Measurements from ENCODE around the gene AGPS. TPM values are rescaled to one million over a fixed set of nuclear protein-coding genes. Genes with fewer than 3 reads are reported as not detected.

The AGPS gene
- total RNA-seq, 1 experiment from 2014 or later: 46.7 TPM

- intact Hi-C loops (cut with micrococcal nuclease; ENCODE audit: unreplicated experiment): no loop called here
- H3K4me1 ChIP-seq (ENCODE audit: insufficient read depth, low read length, poor library complexity, severe bottlenecking): no peaks in the 10 kb centered on the region
- ChIA-PET POLR2A (ENCODE audit: low non-redundant PET) (no interaction called here), CTCF (no interaction called here)
- no peaks in the 10 kb centered on the region for H3K36me3 ChIP-seq (ENCODE audit: insufficient read depth, low read length, poor library complexity, severe bottlenecking)
- H3K27me3 ChIP-seq (replicated peaks; ENCODE audit: insufficient read depth, low read depth, low read length, poor library complexity): no peaks in the 10 kb centered on the region
- no peak overlapping the region for H3K27ac ChIP-seq (ENCODE audit: low read depth, low read length, poor library complexity, severe bottlenecking)
- no peaks in the 10 kb centered on the region for H3K9me3 ChIP-seq (ENCODE audit: low read depth, low read length, poor library complexity, severe bottlenecking)
- H3K4me3 ChIP-seq (ENCODE audit: low read depth, low read length, poor library complexity, severe bottlenecking): no peak overlapping the region
- DNase-seq (ENCODE audit: low spot score): no peak
- BruUV-seq (replicated peaks): no TSS peak
- TF ChIP-seq CTCF (conservative IDR thresholded peaks at IDR 0.05; ENCODE audit: low read depth, low read length) (no peak), EZH2 (IDR thresholded peaks at IDR 0.05; ENCODE audit: borderline replicate concordance, low read depth, low read length, poor library complexity, severe bottlenecking) (no peak)
These were observed 187.0 kb downstream of the AGPS start for GRCh38 chr2:177579486-177580036.

DNA sequence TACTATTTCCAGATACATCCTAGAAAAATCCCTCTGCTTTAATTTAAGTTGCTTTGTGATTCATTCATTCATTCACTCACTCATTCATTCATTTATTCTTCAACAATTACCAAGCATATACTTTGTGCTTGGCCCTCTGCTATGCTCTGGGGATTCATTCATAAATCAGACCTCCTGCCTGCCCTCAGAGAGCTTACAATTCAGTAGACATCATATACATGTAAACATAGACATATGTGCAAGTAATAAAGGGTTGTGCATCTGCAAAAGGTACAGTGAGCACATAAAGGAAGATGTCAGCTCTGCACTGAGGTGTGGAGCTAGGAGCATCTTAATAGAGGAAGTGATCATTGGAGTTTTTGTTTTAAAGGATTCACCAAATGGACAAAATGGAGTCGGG is 189.4 kb downstream of the AGPS start:
- TF ChIP-seq EZH2 (IDR thresholded peaks at IDR 0.05; ENCODE audit: borderline replicate concordance, low read depth, low read length, poor library complexity, severe bottlenecking) (no peak), CTCF (conservative IDR thresholded peaks at IDR 0.05; ENCODE audit: low read depth, low read length) (no peak)
- intact Hi-C loops (cut with micrococcal nuclease; ENCODE audit: unreplicated experiment): no loop called here
- POLR2A ChIA-PET (ENCODE audit: low non-redundant PET): no interaction called here
- H3K27me3 ChIP-seq (replicated peaks; ENCODE audit: insufficient read depth, low read depth, low read length, poor library complexity): no peaks in the 10 kb centered on the region
- no peaks in the 10 kb centered on the region for H3K36me3 ChIP-seq (ENCODE audit: insufficient read depth, low read length, poor library complexity, severe bottlenecking)
- no peak overlapping the region for H3K4me3 ChIP-seq (ENCODE audit: low read depth, low read length, poor library complexity, severe bottlenecking)
- H3K27ac ChIP-seq (ENCODE audit: low read depth, low read length, poor library complexity, severe bottlenecking): no peak overlapping the region
- H3K4me1 ChIP-seq (ENCODE audit: insufficient read depth, low read length, poor library complexity, severe bottlenecking): no peaks in the 10 kb centered on the region
- BruUV-seq (replicated peaks): no TSS peak
- CTCF ChIA-PET: no interaction called here
- H3K9me3 ChIP-seq (ENCODE audit: low read depth, low read length, poor library complexity, severe bottlenecking): no peaks in the 10 kb centered on the region
- DNase-seq (ENCODE audit: low spot score): no peak

DNA sequence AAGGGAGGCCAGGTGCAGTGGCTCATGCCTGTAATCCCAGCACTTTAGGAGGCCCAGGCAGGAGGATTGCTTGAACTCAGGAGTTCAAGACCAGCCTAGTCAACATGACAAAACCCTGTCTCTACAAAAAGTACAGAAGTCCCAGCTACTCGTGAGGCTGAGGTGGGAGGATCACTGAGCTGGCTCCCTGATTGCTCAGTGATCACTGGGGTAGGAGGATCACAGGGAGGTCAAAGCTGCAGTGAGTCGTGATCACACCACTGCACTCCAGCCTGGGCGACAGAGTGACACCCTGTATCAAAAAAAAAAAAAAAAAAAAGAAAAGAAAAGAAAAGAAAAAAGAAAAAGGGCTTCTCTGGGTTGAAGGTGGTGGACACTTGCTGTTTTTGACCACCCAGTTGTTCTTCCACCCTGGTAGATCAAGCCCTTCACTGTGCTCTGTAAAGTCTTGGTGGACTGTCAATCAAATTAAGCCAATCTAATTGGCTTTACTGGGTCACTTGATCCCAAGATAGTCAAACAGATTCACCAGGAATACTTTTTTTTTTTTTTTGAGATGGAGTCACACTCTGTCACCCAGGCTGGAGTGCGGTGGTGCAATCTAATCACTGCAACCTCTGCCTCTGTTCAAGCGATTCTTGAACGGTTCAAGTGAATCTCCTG is 191.6 kb downstream of the AGPS start:
- Histone ChIP-seq H3K4me3 (ENCODE audit: low read depth, low read length, poor library complexity, severe bottlenecking) (no peak overlapping the region), H3K36me3 (ENCODE audit: insufficient read depth, low read length, poor library complexity, severe bottlenecking) (no peaks in the 10 kb centered on the region), H3K27ac (ENCODE audit: low read depth, low read length, poor library complexity, severe bottlenecking) (no peak overlapping the region), H3K27me3 (replicated peaks; ENCODE audit: insufficient read depth, low read depth, low read length, poor library complexity) (no peaks in the 10 kb centered on the region), H3K9me3 (ENCODE audit: low read depth, low read length, poor library complexity, severe bottlenecking) (no peaks in the 10 kb centered on the region), H3K4me1 (ENCODE audit: insufficient read depth, low read length, poor library complexity, severe bottlenecking) (no peaks in the 10 kb centered on the region)
- intact Hi-C loops (cut with micrococcal nuclease; ENCODE audit: unreplicated experiment): no loop called here
- ChIA-PET POLR2A (ENCODE audit: low non-redundant PET) (interaction anchor here (0.6 kb wide), 1 partner anchor 151 kb away, joined by 5 read pairs; no protein-coding TSS in a partner anchor), CTCF (no interaction called here)
- TF ChIP-seq EZH2 (IDR thresholded peaks at IDR 0.05; ENCODE audit: borderline replicate concordance, low read depth, low read length, poor library complexity, severe bottlenecking) (no peak), CTCF (conservative IDR thresholded peaks at IDR 0.05; ENCODE audit: low read depth, low read length) (no peak)
- DNase-seq (ENCODE audit: low spot score): no peak
- BruUV-seq (replicated peaks): no TSS peak
